Right kidney (tissue), 1 donor: Measurements from ENCODE around the gene HDAC4.

Experiments used
- DNase-seq: peaks from one replicate; pipeline ENCODE4 v3.0.0-alpha.2; 2016

HDAC4 gene

GRCh38 chr2:239265681-239266433, 135.0 kb downstream of the HDAC4 start:
- DNase-seq: no peak

DNA sequence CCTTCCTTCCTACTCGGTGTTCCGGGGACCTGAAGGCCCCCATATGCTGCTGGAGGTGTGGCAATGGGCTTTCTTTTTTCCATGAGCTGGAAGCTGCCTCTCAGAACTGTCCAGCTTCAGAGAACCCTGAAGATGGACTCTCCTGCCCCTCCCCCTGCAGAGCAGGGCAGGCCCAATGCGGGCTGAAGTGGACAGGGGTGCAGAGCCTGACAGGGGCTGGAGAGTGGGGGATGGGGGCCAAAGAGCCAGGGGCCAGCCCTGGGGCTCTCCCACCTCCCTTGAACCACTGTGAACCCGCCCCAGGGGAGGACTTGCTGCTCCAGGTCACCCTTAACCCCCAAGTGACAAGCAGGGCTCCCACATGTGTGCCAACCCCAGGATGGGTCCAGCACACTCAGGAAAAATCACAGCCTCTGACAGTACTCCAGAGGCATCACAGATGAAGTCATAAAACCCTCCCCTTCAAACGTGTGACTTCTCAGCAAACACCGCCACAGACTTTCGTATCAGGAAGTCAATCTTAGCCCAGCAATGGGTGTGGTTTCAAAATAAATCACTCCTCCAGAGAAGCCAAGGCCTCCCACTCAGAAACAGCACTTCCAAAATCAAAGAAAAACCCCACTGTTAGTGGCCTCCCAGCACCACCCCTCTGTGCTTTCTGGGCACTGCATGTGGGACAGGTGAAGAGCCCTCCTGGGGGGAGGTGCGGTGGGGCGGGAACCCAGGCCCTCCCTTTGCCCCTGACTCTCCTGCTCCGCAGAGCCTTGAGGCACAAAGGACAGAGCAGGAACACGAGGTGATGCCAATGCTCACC, 135.8 kb downstream of the HDAC4 start:
- no peak for DNase-seq

DNA sequence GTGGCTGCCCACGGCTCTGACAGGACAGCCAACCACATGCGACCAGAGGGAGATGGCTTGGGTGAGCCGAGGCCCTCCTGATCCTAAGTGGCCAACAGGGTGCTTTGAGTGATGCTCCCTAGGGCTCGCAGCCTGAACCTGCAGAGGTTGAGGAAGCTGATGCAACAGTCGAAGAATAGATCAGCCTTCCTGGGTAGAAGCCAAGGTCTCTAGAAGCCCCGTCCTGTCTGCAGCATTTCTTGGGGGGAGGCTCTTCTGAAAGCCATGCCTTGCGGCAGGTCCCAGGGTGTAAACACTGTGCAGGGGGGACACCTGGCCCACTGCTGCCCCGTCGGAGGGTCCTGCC, 136.4 kb downstream of the HDAC4 start:
- DNase-seq: no peak

DNA sequence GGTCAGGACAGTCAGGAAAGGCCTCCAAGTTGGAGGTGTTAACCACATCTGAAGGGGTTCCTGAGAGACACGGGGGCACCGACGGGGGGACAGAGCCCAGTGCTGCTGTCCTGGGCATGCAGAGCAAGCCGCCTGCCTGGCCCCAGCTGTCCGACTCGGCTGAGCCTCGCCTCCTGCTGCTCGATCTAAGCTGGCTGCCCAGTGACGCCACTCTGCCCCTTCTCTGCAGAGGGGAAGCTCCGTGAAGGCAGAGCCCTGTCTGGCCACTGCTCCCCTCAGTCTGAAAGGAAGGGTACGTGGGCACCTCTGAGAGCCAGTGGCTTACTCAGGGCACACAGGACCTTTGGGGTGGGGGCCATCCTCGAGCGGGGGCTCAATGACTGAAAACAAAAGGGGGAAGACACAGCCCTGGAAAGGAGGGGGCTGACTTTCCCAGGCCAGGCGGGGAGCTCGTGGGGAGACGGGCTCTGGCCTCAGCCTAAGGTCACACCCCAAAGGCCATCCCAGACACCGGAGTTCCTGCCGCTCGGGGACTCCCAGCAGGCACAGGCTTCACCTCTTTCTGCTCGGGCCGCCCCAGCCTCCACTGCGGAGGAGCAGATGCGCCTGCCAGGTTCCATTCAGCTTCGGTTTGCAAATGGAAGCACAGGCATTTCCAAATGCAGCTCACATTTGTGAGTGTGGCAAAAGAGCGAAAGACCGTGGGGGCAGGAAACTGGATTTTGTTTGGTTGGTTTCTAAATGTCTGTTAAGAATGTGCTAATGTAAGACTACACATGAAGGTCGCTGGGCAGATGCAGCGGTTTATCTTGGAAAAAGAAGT, 136.9 kb downstream of the HDAC4 start:
- DNase-seq: no peak

GRCh38 chr2:239263231-239263630, 137.6 kb downstream of the HDAC4 start:
- no peak for DNase-seq

DNA sequence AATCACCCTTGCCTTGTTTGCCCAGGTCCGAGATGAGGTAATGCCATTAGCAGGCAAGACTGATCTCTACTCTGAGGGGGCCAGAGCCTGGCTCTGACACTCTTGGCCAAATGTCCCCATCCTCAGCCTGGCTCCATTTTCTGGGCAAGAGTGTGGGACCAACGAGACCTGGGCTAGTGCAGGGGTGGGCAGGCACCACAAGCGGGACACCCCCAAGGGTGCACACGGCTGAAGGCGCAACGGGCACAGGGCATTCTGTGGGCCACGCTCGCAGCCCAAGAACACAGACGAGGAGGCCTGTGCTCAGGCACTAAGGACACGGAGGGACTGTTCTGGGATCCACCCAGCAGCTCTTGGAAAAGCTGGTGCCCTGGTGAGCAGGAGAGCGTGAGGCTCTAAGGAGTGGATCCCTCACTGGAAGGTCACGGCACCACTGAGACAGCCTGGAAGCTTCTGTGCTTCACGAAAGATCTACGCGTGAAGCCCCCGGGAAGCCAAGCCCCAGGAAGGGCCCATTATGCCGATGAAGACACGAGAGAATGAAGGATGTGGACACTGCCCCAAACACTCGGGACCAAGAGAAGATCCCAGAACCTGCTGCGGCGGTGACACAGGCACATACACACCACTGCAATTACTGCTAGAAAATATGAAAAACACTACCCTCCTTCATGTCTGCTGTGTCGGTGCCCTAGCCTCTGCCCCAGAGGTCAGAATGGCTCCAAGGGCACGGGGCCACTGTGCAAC, 138.2 kb downstream of the HDAC4 start:
- DNase-seq: no peak

- DNase-seq: no peak
These were observed 138.9 kb downstream of the HDAC4 start for GRCh38 chr2:239261796-239262483.

- no peak for DNase-seq
These were observed 139.5 kb downstream of the HDAC4 start for GRCh38 chr2:239261356-239261755.

GRCh38 chr2:239260546-239261327, 140.1 kb downstream of the HDAC4 start:
- no peak for DNase-seq

DNA sequence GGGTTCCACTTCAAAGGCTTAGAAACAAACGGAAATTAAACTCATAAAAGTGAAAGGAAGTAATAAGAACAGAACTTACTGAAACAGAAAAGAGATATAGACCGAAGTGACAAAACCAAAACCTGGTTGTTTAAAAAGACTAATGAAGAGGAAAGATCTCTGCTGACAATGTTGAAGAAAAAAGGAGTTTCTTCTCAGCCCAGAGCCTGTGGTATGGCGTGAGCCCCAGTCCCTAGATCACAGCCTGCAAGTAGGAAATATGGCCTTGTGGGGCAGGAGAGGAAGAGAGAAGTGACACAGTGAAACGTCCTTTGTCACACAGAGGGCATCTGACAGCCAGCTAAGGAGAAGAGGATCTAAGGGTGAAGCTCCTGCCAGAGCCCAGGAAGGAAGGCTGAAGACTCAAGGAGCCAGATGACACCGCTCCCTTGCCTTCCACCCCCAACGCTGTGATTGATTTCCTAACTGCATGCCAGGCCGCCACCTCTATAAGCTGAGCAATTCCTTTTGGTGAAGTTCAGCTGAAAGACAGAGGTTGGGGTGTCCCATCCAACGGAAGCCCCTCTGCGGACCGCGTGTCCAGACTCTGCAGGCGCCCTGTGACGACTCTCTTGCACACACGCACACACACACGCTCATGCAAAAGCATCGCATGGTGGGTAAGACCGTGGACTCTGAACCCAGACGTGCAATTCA, 141.1 kb downstream of the HDAC4 start:
- no peak for DNase-seq

GRCh38 chr2:239259173-239259572, 141.6 kb downstream of the HDAC4 start:
- DNase-seq: no peak

DNA sequence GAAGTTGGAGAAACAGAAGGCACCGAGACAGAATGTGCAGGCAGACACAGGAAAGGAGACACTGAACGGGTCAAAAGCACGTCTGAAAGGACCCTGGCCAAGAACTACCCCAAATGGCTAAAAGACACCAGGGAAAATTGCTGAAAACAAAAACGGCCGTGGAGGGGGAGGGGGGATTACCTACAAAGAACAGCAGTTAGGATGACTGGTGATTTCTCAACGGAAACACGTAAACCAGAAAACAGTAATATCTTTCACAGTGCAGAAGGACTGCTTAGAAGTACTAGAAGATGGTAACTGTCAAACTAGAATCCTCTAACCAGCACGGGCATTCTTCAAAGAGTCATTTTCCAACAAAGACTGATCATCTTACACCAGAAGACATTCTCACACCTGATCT, 142.6 kb downstream of the HDAC4 start:
- no peak for DNase-seq

DNA sequence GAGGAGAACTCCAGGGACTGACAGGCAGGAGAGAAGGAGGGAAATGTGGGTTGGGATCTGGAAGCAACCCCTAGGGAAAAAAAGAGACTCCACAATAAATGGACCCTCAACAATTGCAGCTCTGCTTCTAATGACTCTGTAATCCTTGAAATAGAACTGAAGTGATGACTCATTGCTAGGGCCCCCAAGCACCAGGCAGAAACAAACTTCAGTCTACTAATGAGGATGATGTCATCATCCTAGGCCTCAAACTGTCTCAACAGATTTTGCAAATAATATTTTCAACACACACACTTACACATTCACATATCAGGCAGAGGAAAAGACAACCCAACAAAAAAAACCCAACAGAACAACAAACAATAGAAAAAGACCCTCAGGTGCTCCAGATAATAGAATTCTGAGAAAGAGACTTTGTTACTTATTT, 143.3 kb downstream of the HDAC4 start:
- no peak for DNase-seq

DNA sequence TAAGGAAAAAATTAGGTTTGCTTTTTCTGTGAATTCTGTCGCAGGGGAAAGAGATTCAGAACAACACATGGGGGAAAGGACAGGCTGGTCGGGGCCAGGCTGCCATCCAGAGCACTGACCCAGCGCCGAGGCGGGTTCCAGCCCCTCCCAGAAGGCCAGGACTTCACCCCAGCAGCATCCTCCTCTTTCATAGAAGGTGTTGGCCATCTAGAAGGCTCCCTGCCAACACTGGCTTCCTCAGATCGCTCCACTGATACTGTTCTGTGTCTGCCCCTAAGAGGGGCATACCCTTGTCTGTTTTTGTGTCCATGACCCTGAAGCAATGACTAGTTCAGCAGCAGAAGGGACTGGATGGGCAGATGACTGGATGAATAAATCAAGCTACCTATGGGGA, 144.5 kb downstream of the HDAC4 start:
- no peak for DNase-seq

DNA sequence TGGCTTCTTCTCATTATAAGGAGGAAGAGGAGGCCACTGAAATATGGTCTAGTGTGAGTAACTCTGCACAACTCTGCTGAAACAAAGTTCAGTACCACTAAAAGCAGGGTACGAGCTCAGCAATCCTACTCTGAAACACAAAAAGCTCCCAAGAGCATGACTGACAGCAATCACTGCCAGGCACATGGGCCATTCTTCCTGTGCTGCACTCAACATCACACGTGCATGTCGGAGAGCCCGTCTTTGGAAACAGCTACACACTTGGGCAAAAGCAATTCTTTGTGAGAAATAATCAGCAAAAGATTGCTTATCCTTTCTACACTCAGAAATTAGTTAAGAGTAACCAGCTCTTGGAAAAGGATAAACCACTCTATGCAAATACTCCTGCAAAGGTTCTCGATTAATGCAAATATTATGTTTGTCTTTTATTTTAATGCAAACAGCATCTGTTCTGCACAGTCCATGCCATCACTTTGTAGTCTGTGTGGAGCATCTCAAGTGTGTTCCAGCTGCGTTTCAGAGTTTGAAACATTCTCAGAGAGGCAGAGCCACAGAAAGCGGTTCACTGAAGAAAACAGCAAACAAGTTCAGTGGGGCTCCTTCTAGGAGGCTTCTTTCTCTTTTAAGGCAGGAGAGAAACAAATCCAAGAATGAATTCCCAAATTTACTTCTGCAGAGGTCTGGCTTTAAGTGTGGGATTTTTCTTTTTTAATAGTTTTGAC, 145.0 kb downstream of the HDAC4 start:
- no peak for DNase-seq

- DNase-seq: no peak
These were observed 145.6 kb downstream of the HDAC4 start for GRCh38 chr2:239255218-239255617.

DNA sequence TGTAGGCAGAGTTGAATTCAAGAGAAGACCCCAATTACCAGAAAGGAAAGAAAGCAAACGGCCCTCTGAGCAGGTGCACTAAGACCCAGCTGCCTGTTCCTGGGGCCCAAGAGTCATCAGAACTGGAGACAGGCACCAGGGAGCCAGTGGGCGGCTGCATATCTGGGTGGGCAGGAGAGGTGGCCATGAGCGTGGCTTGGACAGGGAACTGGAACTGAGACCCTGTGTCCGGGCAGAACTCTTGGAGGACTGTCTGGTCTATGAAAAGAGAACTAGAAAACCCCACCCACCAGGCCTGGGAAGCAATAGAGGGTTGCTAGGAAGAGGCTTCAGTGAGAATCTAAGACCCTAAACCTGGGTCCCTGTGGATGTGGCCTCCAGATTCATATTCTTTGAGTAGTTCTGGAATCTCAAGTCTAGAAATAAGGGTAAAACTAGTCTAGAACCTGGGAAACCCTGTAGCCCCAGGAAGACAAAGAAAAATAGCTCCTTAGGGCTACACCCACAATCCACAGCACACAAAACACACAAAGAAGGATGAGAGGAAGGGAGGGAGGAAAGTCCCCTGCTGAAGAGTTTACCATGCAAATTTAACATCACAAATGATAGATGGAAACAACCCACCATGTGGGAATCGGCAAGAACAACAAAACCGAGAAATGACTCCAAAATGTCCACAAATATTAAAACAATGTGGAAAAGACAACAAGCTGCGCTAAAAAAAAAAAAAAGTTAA, 147.0 kb downstream of the HDAC4 start:
- DNase-seq: no peak

DNA sequence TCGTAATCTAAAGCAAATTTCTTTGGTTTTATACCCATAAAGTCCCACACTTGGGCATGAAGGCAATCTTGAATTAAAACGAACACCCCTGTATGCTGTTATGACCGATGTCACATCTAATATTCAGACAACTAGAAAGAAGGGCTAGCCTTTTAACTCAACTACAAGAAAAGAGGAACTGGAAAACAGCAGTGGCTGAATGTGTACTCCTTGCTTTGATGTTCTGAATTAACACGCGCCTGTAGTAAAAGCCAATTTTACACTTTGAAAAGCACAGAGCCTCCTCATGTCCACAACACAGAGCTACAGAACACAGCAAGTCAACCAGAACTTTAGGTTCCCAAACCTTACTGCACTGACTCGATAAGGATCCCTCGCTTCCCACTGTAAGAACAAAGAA, 147.6 kb downstream of the HDAC4 start:
- DNase-seq: no peak

GRCh38 chr2:239252801-239253200, 148.0 kb downstream of the HDAC4 start:
- no peak for DNase-seq
